A549 (cell line): ENCODE data around the gene MAP3K4.

Experiments used
- CHD2 ChIP-seq: fragments of 150-350 bp; IDR thresholded peaks from 2 replicates; pipeline ENCODE4 v1.6.1; 2014; ENCODE audit warnings: low read length; ENCODE audit not compliant: partially characterized antibody
- EP300 ChIP-seq, 2 experiments: fragments of >200 bp; sonication (Bioruptor Twin); formaldehyde crosslinking; IDR thresholded peaks; 2 replicates in 1 of 2; 3 replicates in 1 of 2; pipeline ENCODE4 v1.6.1; 2016 to 2017
- JUNB ChIP-seq: fragments of >200 bp; sonication (Bioruptor Twin); formaldehyde crosslinking; IDR thresholded peaks from 2 replicates; pipeline ENCODE4 v1.6.1; 2016
- KDM5A ChIP-seq: fragments of 200-600 bp; sonication (generic); IDR thresholded peaks from 2 replicates; pipeline ENCODE4 v1.6.1; 2016; ENCODE audit warnings: antibody characterized with exemption, mild to moderate bottlenecking
- MAFK ChIP-seq: fragments of 450-650 bp; IDR thresholded peaks from 2 replicates; pipeline ENCODE4 v1.6.1; 2014; ENCODE audit not compliant: partially characterized antibody
- NR3C1 ChIP-seq: fragments of >200 bp; sonication (Bioruptor Twin); formaldehyde crosslinking; IDR thresholded peaks from 3 replicates; pipeline ENCODE4 v1.6.1; 2017
- POLR2A ChIP-seq: IDR thresholded peaks from 2 replicates; pipeline ENCODE4 v1.6.1; 2012; ENCODE audit warnings: mild to moderate bottlenecking, low read length
- TF ChIP-seq, protein P1 (sequence below): fragments of >200 bp; sonication (Bioruptor Twin); formaldehyde crosslinking; IDR thresholded peaks from 3 replicates; pipeline ENCODE4 v1.5.1; 2016
- TF ChIP-seq, protein P2 (sequence below): fragments of 200-600 bp; sonication (generic); IDR thresholded peaks from 2 replicates; pipeline ENCODE4 v1.6.1; 2016; ENCODE audit warnings: antibody characterized with exemption, mild to moderate bottlenecking, moderate library complexity
- TF ChIP-seq, protein P3 (sequence below): fragments of 150-350 bp; IDR thresholded peaks from 2 replicates; pipeline ENCODE4 v1.6.1; 2014; ENCODE audit warnings: low read depth, mild to moderate bottlenecking, low read length

DNA sequence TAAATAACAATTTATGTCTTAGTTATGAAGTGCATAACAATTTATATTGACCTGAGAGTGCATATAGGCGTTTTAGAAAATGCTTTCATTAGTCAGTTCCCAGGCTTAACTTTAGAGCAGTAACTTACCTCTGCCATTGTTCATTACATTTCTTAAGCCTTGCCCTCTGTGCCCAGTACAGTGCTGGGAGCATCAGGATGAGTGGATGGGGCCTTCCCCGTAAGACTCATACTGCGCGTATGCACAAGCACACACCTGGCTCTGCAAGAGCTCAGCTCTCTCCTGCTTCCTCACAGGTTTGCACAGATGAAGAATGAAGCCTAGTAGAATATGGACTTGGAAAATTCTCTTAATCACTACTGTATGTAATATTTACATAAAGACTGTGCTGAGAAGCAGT, 125.0 kb downstream of the MAP3K4 start:
- no peak for TF ChIP-seq EP300 (IDR thresholded peaks at IDR 0.05)
- no peak for TF ChIP-seq MAFK
- no peak for TF ChIP-seq NR3C1
- TF ChIP-seq, protein P1, sequence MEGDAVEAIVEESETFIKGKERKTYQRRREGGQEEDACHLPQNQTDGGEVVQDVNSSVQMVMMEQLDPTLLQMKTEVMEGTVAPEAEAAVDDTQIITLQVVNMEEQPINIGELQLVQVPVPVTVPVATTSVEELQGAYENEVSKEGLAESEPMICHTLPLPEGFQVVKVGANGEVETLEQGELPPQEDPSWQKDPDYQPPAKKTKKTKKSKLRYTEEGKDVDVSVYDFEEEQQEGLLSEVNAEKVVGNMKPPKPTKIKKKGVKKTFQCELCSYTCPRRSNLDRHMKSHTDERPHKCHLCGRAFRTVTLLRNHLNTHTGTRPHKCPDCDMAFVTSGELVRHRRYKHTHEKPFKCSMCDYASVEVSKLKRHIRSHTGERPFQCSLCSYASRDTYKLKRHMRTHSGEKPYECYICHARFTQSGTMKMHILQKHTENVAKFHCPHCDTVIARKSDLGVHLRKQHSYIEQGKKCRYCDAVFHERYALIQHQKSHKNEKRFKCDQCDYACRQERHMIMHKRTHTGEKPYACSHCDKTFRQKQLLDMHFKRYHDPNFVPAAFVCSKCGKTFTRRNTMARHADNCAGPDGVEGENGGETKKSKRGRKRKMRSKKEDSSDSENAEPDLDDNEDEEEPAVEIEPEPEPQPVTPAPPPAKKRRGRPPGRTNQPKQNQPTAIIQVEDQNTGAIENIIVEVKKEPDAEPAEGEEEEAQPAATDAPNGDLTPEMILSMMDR = no peak
- no peak for TF ChIP-seq KDM5A
- TF ChIP-seq POLR2A = no peak
- TF ChIP-seq, protein P2, sequence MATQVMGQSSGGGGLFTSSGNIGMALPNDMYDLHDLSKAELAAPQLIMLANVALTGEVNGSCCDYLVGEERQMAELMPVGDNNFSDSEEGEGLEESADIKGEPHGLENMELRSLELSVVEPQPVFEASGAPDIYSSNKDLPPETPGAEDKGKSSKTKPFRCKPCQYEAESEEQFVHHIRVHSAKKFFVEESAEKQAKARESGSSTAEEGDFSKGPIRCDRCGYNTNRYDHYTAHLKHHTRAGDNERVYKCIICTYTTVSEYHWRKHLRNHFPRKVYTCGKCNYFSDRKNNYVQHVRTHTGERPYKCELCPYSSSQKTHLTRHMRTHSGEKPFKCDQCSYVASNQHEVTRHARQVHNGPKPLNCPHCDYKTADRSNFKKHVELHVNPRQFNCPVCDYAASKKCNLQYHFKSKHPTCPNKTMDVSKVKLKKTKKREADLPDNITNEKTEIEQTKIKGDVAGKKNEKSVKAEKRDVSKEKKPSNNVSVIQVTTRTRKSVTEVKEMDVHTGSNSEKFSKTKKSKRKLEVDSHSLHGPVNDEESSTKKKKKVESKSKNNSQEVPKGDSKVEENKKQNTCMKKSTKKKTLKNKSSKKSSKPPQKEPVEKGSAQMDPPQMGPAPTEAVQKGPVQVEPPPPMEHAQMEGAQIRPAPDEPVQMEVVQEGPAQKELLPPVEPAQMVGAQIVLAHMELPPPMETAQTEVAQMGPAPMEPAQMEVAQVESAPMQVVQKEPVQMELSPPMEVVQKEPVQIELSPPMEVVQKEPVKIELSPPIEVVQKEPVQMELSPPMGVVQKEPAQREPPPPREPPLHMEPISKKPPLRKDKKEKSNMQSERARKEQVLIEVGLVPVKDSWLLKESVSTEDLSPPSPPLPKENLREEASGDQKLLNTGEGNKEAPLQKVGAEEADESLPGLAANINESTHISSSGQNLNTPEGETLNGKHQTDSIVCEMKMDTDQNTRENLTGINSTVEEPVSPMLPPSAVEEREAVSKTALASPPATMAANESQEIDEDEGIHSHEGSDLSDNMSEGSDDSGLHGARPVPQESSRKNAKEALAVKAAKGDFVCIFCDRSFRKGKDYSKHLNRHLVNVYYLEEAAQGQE = no peak
- TF ChIP-seq JUNB = no peak
- TF ChIP-seq, protein P3, sequence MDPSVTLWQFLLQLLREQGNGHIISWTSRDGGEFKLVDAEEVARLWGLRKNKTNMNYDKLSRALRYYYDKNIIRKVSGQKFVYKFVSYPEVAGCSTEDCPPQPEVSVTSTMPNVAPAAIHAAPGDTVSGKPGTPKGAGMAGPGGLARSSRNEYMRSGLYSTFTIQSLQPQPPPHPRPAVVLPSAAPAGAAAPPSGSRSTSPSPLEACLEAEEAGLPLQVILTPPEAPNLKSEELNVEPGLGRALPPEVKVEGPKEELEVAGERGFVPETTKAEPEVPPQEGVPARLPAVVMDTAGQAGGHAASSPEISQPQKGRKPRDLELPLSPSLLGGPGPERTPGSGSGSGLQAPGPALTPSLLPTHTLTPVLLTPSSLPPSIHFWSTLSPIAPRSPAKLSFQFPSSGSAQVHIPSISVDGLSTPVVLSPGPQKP = no peak
- TF ChIP-seq CHD2 = no peak
